Renal cortical epithelial cell (primary cell): ENCODE data around the gene PHYHD1. TPM values are rescaled to one million over a fixed set of nuclear protein-coding genes. Genes with fewer than 3 reads are reported as not detected.

ENCODE experiments used
- DNase-seq: peaks from one replicate; pipeline ENCODE4 v3.0.0-alpha.2; 2011; ENCODE audit warnings: low read depth
- total RNA-seq: library from RNA; depleted of rRNA; stranded (reverse); fragments of >200 nt; gene quantifications from 2 replicates; pipeline ENCODE4 v1.2.3, GENCODE V29; 2014

The PHYHD1 gene
- total RNA-seq, 1 donor from 2014 or later = 38.4 TPM

DNA sequence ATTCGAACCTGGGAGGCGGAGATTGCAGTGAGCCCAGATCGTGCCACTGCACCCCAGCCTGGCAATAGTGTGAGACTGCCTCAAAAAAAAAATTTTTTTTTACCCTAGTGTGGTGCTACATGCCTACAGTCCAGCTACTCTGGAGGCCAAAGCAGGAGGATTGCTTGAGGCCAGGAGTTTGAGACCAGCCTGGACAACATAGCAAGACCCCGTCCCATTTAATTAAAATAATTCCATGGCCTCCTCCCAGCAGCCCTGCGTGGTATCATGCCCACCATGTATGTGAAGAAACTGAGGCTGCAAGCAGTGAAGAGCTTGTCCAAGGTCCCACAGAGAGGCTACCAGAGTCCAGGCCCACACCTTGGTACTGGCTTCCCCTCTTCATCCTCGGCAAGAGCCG is 19.4 kb upstream of the PHYHD1 start:
- no peak for DNase-seq

DNA sequence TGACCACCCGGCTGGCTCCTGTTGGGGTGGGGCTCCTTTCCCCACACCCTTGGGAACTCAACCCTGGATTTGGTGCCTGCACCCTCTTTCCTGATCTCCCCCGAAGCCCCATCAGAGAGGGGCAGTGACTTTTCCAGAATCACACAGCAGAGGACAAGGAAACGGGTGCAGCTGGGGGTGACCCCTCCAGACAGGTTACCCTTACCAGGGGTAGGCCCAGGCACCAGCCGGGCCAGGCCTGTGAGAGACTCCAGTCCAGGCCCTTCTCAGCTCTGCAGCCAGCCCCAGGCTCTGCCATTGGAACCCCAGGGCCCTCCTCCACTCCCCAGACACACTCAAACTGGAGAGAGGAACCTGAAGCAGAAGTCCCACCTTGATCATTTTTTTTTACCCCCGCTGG is 19.0 kb upstream of the PHYHD1 start:
- no peak for DNase-seq

DNA sequence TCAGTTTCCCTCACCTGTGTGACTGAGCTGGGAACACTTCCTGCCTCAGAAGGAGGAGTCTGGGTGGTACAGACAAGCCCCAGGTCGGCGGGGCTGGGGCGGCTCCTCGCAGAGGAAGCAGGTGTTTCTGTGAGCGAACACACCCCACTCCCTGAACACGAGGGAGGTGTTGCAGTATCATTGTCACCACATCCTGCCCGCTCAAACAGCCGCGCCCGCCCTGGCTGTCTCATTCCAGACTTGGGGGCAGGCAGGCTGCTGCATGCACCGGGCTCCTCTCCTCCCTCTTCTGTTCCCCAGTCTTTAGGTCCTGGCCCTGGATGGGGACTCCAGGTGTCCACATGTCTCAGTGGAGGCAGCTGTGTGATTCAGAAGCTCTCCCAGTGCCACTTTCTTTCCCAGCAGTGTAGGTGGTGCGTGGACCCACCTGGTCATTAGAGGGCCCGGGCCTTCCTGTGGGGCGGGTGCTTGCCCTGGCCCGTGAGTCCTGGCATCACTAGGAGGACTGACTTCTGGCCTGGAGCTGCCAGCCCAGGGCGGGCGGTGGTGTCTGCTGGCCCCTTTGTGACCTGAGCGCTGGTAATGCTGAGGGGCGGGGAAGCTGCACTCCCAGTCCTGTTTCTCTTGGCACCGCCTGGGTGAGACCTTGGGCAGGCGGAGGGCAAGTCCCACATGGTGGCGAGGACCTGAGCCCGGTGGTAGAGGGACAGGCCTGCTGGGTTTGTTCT is 18.3 kb upstream of the PHYHD1 start:
- no peak for DNase-seq

DNA sequence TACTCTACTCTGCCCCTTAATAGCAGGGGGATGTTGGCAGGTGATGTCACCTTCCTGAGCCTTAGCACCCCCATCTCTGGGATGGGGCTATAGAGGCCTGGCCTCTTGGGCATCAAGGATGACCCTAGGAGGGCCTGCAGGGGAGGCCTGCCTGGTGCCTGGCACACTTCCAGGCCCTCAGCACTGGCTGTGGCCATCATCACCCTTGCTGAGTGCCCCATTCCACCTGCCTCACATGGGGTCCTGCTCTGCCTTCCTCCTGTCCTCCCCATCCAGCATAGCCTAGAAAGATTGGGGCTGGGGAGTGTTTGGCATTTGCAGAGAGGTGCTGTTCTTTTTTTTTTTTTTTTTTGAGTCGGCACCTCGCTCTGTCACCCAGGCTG is 17.7 kb upstream of the PHYHD1 start:
- no peak for DNase-seq

DNA sequence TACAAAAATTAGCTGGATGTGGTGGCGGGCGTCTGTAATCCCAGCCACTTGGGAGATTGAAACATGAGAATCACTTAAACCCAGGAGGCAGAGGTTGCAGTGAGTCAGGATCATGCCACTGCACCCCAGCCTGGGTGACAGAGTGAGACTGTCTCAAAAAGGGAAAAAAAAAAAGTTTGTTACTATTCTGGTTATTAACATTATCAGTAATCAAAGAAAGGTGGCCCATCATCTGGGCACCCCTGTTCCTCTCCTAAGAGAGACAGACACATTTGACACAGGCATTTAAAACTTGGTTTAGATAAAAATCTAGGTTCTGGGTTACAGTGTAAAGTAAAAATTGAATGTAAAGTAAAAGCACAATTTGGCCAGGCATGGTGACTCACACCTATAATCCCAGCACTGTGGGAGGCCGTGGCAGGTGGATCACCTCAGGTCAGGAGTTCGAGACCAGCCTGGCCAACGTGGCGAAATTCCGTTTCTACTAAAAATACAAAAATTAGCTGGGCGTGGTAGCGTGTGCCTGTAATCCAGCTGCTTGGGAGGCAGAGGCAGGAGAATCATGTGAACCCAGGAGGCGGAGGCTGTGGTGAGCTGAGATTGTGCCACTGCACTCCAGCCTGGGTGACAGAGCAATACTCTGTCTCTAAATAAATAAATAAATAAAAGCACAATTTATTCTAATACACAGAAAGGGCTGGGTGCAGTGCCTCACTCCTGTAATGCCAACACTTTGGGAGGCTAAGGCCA is 16.7 kb upstream of the PHYHD1 start:
- DNase-seq = no peak

DNA sequence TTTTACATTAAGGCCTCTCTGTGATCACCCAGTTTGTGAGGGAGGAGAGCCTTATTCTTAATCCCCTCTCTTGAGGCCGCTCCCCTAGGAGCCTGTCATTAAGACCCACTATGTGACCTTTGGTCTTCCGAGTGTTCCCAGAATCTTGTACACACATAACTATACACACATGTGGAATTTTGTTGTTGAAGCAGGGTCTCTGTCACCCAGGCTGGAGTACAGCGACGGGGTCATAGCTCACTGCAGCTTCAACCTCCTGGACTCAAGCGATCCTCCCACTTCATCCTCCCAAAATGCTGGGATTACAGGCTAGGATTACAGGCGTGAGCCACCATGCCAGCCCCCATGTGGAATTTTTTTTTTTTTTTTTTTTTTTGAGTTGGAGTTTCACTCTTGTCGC is 14.8 kb upstream of the PHYHD1 start:
- DNase-seq = no peak

DNA sequence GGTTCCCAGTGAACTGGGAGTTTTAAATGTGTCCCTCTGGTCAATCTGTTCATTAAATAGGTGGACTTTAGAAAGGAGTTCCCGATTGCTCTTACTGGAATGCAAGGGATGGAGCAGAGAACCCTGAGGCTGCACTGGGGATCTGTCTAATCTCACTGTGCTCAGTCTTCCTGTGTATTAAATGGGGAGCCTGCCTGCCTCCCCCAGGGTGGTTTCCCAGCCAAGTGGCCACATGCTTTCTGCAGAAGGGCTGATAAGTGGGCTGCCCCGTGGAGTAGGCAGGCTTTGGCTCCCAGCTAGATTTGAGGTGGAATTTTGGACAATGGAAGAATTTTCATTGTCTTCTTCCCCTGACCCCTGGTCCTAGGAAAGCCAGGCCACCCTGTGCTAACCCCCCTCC is 14.0 kb upstream of the PHYHD1 start:
- no peak for DNase-seq

DNA sequence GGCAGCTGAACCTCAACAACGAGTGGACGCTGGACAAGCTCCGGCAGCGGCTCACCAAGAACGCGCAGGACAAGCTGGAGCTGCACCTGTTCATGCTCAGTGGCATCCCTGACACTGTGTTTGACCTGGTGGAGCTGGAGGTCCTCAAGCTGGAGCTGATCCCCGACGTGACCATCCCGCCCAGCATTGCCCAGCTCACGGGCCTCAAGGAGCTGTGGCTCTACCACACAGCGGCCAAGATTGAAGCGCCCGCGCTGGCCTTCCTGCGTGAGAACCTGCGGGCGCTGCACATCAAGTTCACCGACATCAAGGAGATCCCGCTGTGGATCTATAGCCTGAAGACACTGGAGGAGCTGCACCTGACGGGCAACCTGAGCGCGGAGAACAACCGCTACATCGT is 12.4 kb upstream of the PHYHD1 start:
- DNase-seq = no peak

DNA sequence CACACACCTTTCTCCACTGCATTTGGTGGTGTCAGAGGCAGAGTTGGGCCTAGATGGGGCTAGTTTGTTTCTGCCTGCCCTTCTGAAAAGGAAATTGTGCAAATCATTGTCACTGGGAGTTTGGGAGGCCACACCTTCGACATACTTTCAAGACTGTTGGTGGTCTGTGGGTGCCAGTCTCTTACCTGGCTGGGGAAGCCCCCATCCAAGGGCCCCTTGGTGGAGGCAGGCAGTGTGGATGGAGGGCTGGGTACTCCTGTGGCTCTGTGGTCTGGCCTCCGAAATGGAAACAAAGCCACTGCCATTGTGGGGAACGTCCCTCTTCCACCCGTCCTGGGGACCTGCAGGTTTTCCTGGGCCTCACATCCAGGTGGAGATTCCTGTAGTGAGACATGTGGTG is 10.9 kb upstream of the PHYHD1 start:
- DNase-seq = no peak

DNA sequence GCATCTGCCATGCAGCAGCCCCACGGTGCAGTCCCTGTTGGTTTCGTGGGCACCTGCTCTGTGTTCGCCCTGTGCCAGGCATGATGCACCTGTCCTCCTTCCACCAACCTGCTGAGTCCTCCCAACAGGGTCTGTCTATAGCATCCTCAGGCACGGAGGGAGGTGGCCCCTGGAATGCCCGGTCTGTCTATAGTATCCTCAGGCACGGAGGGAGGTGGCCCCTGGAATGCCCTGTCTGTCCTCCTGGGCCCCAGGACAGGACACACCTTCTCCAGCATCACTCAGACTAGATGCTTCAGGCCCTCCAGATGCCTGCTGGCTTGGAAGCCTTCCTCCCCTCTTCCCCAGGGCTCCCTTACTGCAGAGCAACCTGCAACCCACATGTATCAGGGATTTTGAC is 9.9 kb upstream of the PHYHD1 start:
- no peak for DNase-seq

DNA sequence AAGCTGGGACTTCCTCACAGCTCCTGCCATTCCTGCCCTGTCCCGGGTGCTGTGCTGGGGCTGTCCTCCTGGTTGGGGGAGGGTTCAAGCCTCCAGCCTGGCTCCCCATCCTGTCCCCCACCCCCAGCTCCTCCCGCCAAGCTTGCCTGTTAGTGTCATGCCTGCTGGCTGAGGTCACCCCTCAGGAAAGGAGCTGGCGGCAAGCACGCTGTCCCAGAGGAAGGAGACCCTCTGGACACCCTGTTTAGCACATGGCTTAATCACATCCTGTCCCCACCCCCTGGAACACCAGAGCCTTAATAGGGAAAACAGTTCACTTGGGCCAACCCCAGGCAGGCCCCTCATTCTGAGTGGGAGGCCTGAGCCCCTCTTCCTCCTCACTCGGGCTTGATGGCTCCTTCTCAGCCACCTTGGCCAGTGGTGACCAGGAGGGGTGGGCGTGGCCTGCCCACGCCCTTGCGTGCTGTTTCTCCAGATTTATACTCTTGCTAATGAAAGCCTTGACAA is 9.2 kb upstream of the PHYHD1 start:
- DNase-seq = peak; percentile 63

DNA sequence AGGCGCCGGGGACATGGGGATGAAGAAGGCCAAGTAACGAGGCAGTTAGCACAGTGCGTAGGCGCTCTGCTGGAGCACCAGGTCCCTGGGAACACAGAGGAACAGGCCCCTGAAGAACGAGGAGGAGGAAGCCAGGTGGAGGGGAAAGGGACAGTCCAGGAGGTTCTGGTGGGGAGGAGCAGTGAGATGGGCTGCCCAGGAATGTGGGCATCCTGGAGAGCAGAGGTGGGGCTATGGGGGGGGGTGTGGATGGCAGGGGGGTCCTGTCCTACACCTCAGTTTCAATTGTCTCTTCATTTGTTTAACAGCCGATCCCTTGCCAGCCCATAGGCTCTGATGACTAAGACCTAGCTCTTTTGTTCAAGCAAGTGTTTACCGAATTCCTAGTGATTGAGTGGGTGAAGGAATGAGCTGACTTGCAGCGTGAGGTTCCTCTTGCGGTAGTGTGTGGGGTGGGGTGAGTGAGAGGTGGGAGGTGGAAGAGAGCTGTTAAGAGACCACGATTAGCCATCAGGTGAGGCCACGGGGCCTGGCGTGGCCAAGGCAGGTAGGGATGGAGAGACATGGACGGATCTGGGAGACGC is 8.4 kb upstream of the PHYHD1 start:
- DNase-seq = peak; percentile 98

DNA sequence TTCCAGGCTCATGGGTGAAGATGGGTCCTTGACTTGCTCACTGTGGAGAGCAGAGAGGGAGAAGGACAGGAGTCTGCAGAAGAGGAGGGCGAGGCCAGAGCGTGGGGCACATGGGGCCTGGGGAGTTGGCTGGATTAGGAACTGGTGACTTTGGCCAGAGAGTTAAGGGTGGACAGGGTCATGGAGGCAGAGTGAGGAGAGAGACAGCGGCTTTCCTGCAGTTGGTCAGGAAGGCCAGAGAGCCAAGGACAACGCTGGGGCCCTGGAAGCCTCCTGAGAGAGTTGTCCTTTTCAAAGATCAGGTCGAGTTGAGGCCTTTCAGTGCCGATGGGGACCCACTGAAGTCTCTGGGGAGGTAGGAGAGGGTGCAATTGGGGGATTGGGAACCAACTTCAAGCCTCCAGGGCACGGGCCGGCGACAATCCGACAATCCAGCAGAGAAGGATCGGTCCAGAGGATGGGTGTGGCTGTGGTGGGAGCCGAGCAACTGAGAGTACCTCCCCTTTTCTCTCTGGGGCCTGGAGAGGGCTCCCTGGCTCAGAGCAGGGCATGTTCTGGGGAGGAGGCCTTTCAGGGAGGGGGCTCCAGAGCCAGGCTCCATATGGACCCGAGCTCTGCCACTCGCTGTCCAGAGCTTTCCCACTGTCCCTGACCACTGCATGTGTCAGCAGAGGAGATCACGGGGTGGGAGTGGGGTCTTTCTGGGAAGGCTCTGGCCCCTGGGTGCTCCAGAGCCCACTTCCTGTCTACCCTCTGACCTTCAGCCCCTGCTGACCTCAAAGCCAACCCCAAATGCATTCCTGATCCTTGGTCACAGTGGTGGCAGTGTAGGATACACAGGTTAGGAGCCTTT is 7.5 kb upstream of the PHYHD1 start:
- no peak for DNase-seq

DNA sequence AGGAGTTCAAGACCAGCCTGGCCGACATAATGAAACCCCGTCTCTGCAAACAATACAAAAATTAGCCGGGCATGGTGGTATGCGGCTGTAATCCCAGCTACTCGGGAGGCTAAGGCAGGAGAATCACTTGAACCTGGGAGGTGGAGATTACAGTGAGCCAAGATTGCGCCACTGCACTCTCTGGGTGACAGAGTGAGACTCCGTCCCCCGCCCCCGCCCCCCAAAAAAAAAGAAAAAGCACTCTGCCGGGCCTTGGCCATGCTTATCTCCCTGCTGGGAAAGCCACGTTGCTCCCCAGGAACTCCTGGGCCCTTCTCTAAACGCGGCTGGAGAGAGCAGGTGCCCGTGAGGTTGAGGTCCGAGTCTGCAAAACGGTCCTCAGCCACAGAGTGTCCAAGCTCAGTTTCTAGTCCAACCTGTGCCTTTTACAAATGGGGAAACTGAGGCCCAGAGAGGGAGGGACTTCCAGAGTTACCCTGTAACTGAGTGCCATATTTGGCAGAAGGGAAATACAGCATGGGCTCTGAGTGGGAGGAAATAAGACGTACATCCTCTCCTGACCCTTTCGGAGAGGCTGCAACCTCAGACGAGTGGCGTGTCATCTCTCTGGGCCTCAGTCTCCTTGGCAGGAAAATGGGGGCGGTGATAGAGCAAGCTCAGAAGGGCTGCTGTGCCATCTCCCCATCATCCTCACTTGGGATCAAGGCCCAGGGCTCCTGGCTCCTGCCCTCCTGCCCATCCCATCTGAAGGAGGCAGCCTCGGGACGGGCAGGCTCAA is 6.6 kb upstream of the PHYHD1 start:
- DNase-seq = no peak

DNA sequence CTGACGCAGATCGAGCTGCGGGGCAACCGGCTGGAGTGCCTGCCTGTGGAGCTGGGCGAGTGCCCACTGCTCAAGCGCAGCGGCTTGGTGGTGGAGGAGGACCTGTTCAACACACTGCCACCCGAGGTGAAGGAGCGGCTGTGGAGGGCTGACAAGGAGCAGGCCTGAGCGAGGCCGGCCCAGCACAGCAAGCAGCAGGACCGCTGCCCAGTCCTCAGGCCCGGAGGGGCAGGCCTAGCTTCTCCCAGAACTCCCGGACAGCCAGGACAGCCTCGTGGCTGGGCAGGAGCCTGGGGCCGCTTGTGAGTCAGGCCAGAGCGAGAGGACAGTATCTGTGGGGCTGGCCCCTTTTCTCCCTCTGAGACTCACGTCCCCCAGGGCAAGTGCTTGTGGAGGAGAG is 4.6 kb upstream of the PHYHD1 start:
- DNase-seq = no peak

DNA sequence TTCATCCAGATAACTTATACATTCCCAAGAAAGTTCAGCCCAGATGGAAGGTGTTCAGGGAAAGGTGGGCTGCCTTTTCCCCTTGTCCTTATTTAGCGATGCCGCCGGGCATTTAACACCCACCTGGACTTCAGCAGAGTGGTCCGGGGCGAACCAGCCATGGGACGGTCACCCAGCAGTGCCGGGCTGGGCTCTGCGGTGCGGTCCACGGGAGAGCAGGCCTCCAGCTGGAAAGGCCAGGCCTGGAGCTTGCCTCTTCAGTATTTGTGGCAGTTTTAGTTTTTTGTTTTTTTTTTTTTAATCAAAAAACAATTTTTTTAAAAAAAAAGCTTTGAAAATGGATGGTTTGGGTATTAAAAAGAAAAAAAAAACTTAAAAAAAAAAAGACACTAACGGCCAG is 4.0 kb upstream of the PHYHD1 start:
- DNase-seq = no peak

DNA sequence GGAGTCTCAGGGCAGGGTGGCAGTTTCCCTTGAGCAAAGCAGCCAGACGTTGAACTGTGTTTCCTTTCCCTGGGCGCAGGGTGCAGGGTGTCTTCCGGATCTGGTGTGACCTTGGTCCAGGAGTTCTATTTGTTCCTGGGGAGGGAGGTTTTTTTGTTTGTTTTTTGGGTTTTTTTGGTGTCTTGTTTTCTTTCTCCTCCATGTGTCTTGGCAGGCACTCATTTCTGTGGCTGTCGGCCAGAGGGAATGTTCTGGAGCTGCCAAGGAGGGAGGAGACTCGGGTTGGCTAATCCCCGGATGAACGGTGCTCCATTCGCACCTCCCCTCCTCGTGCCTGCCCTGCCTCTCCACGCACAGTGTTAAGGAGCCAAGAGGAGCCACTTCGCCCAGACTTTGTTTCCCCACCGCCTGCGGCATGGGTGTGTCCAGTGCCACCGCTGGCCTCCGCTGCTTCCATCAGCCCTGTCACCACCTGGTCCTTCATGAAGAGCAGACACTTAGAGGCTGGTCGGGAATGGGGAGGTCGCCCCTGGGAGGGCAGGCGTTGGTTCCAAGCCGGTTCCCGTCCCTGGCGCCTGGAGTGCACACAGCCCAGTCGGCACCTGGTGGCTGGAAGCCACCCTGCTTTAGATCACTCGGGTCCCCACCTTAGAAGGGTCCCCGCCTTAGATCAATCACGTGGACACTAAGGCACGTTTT is 3.5 kb upstream of the PHYHD1 start:
- no peak for DNase-seq

DNA sequence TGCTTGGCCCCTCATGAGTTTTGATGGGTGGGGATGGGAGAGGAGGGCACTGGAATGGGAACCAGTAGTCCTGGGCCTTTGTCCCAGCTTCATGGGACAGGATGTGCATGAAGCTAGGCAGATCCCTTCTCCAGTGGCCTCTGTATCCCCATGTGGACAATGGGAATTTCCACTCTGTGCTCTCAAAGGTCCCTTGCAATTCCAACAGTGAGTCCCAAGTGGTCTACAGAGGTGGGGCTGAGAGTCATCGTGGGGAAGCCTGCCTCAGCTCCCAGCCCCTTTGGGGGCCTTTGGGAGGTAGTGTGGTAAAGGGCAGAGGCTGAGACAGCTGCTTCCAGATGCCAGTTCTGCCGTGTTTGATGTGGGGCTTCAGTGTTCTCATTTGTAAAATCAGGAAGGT is 1.9 kb upstream of the PHYHD1 start:
- DNase-seq = no peak

DNA sequence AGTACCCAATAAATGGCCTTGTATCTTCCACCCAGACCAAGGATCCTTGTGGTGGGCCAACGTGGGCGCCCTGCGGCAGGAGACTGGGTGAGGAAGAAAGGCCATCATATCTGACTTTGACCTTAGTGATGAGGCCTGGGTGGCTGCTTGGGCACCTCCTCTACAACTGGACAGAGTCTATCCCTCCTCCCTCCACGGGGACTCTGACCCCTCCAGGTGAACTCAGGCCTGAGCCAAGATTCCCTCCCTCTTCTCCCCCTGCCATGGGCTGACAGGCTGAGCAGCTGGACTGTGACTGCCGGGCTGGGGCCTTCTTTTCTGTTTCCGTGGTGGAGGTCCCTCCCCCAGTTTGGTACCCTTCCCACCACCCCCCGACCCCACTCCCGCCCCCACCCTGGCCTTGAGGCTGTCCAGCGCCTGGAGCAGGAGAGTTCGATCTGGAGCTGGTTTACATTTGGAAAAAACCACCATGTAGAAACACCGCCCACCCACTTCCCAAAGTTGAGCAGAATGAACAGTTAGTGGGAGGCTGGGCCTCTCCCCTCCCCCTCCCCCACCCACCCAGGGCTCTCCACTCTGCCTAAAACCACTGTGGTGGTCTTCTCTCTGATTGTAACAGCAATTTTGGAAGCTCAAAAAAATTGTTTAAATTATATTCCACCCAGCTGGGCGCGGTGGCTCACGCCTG is 1.2 kb upstream of the PHYHD1 start:
- no peak for DNase-seq
